ENCODE data around the gene PEX11G.

The PEX11G gene

DNA sequence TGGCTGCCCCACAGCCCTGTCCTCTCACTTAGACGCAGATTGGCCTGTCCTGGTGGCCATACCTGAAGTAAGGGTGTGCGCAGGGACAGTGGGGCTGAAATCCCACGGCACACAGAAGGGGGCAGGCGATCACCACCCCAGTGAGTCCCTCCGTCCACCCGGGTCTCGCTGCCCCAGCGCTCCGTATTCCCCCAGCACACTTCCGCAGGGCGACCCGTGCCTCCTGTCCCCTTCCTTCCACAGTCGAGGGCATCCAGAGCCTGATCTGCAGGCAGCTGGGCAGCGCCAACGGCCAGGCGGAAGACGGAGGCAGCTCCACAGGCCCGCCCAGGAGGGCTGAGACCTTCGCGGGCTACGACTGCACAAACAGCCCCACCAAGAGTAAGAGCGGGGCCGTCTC is 25.3 kb downstream of the PEX11G start:
- H4K20me1 ChIP-seq (ENCODE audit: insufficient read depth, low read length) = no peaks in the 10 kb centered on the region

DNA sequence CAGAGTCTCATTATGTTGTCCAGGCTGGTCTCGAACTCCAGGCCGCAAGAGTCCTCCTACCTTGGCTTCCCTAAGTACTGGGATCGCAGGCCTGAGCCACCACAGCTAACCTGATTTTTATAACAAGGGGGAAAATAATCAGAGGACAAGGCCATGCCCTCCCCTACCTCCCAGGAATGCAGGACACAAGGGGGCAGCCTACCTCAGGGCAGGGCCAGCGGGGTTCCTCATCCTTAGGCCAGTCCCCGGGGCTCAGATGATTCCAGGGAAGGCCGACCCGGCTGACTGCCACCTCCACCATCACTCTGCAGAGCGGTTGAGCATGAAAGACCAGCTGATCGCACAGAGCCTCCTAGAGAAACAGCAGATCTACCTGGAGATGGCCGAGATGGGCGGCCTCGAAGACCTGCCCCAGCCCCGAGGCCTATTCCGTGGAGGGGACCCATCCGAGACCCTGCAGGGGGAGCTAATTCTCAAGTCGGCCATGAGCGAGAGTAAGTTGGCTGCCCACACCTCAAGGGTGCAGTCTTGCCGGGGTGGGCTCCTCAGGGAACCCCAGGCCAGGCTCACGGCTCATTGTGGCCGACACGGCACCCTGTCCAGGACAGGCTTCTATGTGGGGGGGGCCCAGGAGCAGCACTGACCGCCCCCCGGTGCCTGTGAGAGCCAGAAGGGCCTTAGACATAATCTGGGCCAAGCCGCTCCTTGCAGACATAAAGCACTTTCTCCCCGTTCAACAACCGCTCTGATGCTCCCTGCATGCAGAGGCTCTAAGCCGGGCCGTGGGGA is 26.8 kb downstream of the PEX11G start:
- H2AFZ ChIP-seq (ENCODE audit: low read length) = no peak overlapping the region
- peaks cover 87% of the 10 kb centered on the region for H3K36me3 ChIP-seq (ENCODE audit: insufficient read depth, low read length)
- H3F3A ChIP-seq (ENCODE audit: insufficient read depth, low read length) = no peaks in the 10 kb centered on the region
- no peaks in the 10 kb centered on the region for H3K27me3 ChIP-seq (ENCODE audit: insufficient read depth, low read length)
- H4K20me1 ChIP-seq (ENCODE audit: insufficient read depth, low read length) = no peaks in the 10 kb centered on the region
- no peak overlapping the region for H3K4me2 ChIP-seq (ENCODE audit: low read length)
- H3K4me1 ChIP-seq (ENCODE audit: insufficient read depth, low read length, severe bottlenecking) = no peaks in the 10 kb centered on the region
- no peaks in the 10 kb centered on the region for H3K9me3 ChIP-seq (ENCODE audit: low read length)
- no peaks in the 10 kb centered on the region for H3K9me2 ChIP-seq (ENCODE audit: low read depth, low read length)
- H3K4me3 ChIP-seq (ENCODE audit: low read depth, low read length, poor library complexity, severe bottlenecking) = no peak overlapping the region
- no peaks in the 10 kb centered on the region for H3K79me2 ChIP-seq (ENCODE audit: insufficient read depth, low read length)
- H3K9ac ChIP-seq (ENCODE audit: low read length) = no peak overlapping the region
- TF ChIP-seq, protein P1, sequence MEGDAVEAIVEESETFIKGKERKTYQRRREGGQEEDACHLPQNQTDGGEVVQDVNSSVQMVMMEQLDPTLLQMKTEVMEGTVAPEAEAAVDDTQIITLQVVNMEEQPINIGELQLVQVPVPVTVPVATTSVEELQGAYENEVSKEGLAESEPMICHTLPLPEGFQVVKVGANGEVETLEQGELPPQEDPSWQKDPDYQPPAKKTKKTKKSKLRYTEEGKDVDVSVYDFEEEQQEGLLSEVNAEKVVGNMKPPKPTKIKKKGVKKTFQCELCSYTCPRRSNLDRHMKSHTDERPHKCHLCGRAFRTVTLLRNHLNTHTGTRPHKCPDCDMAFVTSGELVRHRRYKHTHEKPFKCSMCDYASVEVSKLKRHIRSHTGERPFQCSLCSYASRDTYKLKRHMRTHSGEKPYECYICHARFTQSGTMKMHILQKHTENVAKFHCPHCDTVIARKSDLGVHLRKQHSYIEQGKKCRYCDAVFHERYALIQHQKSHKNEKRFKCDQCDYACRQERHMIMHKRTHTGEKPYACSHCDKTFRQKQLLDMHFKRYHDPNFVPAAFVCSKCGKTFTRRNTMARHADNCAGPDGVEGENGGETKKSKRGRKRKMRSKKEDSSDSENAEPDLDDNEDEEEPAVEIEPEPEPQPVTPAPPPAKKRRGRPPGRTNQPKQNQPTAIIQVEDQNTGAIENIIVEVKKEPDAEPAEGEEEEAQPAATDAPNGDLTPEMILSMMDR (IDR thresholded peaks at IDR 0.05; ENCODE audit: low read length) = no peak
- TF ChIP-seq EZH2 (IDR thresholded peaks at IDR 0.05; ENCODE audit: borderline replicate concordance, low read length) = no peak
- H3K27ac ChIP-seq (ENCODE audit: low read depth, low read length, poor library complexity, severe bottlenecking) = no peak overlapping the region

More for the DNA sequence above, 25.3 kb downstream of the PEX11G start:
- Histone ChIP-seq H3K4me2 (ENCODE audit: low read length) (no peak overlapping the region), H3F3A (ENCODE audit: insufficient read depth, low read length) (no peaks in the 10 kb centered on the region), H3K36me3 (ENCODE audit: insufficient read depth, low read length) (peaks cover 86% of the 10 kb centered on the region), H3K9me2 (ENCODE audit: low read depth, low read length) (no peaks in the 10 kb centered on the region), H3K9ac (ENCODE audit: low read length) (no peak overlapping the region), H3K4me1 (ENCODE audit: insufficient read depth, low read length, severe bottlenecking) (no peaks in the 10 kb centered on the region), H3K27ac (ENCODE audit: low read depth, low read length, poor library complexity, severe bottlenecking) (no peak overlapping the region), H3K27me3 (ENCODE audit: insufficient read depth, low read length) (no peaks in the 10 kb centered on the region), H2AFZ (ENCODE audit: low read length) (no peak overlapping the region), H3K79me2 (ENCODE audit: insufficient read depth, low read length) (no peaks in the 10 kb centered on the region), H3K9me3 (ENCODE audit: low read length) (no peaks in the 10 kb centered on the region), H3K4me3 (ENCODE audit: low read depth, low read length, poor library complexity, severe bottlenecking) (no peak overlapping the region)
- TF ChIP-seq, protein P1 (IDR thresholded peaks at IDR 0.05; ENCODE audit: low read length) = no peak
- no peak for TF ChIP-seq EZH2 (IDR thresholded peaks at IDR 0.05; ENCODE audit: borderline replicate concordance, low read length)

DNA sequence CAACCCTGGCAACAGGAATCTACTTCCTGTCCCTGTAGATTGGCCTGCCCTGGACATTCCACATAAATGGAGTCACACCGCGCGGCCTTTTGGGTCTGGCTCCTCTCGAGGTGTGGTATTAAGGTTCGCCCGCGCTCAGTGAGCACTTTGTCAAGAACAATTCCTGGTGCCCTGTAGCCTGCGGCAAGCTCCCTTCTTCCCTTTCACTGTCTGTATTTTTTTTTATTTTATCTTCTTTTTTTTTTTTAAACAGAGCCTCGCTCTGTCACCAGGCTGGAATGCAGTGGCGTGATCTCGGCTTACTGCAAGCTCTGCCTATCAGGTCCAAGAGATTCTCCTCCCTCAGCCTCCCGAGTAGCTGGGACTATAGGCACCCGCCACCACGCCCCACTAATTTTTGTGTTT is 28.3 kb downstream of the PEX11G start:
- Histone ChIP-seq H2AFZ (ENCODE audit: low read length) (no peak overlapping the region), H3K27me3 (ENCODE audit: insufficient read depth, low read length) (no peaks in the 10 kb centered on the region), H3K36me3 (ENCODE audit: insufficient read depth, low read length) (peaks cover 92% of the 10 kb centered on the region), H3K4me2 (ENCODE audit: low read length) (no peak overlapping the region), H3K27ac (ENCODE audit: low read depth, low read length, poor library complexity, severe bottlenecking) (no peak overlapping the region), H3K79me2 (ENCODE audit: insufficient read depth, low read length) (no peaks in the 10 kb centered on the region), H3F3A (ENCODE audit: insufficient read depth, low read length) (no peaks in the 10 kb centered on the region), H3K4me3 (ENCODE audit: low read depth, low read length, poor library complexity, severe bottlenecking) (no peak overlapping the region), H3K9ac (ENCODE audit: low read length) (no peak overlapping the region), H4K20me1 (ENCODE audit: insufficient read depth, low read length) (no peaks in the 10 kb centered on the region), H3K9me2 (ENCODE audit: low read depth, low read length) (no peaks in the 10 kb centered on the region), H3K9me3 (ENCODE audit: low read length) (no peaks in the 10 kb centered on the region), H3K4me1 (ENCODE audit: insufficient read depth, low read length, severe bottlenecking) (no peaks in the 10 kb centered on the region)
- TF ChIP-seq, protein P1 (IDR thresholded peaks at IDR 0.05; ENCODE audit: low read length) = no peak
- no peak for TF ChIP-seq EZH2 (IDR thresholded peaks at IDR 0.05; ENCODE audit: borderline replicate concordance, low read length)

All from OCI-LY1 (cell line).